PC-9 (cell line): ENCODE measurements around the gene WFDC12. TPM values are rescaled to one million over a fixed set of nuclear protein-coding genes. Genes with fewer than 3 reads are reported as not detected.

Experiments used
- BruUV-seq: library from RNA; stranded (reverse); fragments of 400-500 nt; replicated peaks from 2 replicates; lab custom pipeline; 2021; lab: Mats Ljungman, UMichigan
- CTCF ChIA-PET: fragments of 300-600 bp; sonication (Branson Sonifier 250); formaldehyde crosslinking; loops from one replicate; lab custom pipeline; 2022; ENCODE audit warnings: antibody characterized with exemption; lab: Charles Lee
- POLR2A ChIA-PET: fragments of 300-600 bp; sonication (Branson Sonifier 250); formaldehyde crosslinking; loops from one replicate; lab custom pipeline; 2022; ENCODE audit warnings: antibody characterized with exemption; ENCODE audit not compliant: unreplicated experiment; lab: Charles Lee
- DNase-seq, 2 experiments: peaks; one replicate each; pipeline versions ENCODE4 v3.0.0 to v3.0.0-alpha.2; 2015 to 2022; ENCODE audit warnings: mixed read lengths in 1 of 2
- H2AFZ ChIP-seq: fragments of 200-600 bp; sonication (generic); 2 replicates; pipeline ENCODE4 v1.8.1; 2017; ENCODE audit warnings: antibody characterized with exemption
- H3F3A ChIP-seq: fragments of 200-600 bp; sonication (generic); 2 replicates; pipeline ENCODE4 v1.8.1; 2017; ENCODE audit warnings: antibody characterized with exemption, mild to moderate bottlenecking, low read depth; ENCODE audit not compliant: insufficient read depth
- H3K27ac ChIP-seq: fragments of 200-600 bp; sonication (generic); 2 replicates; pipeline ENCODE4 v1.6.1; 2016; ENCODE audit warnings: mixed run types
- H3K27me3 ChIP-seq: fragments of 200-600 bp; sonication (generic); 2 replicates; pipeline ENCODE4 v1.6.1; 2016; ENCODE audit warnings: low read depth, mixed run types; ENCODE audit not compliant: insufficient read depth
- H3K36me3 ChIP-seq: fragments of 200-600 bp; sonication (generic); 2 replicates; pipeline ENCODE4 v1.6.1; 2016; ENCODE audit warnings: low read depth, mixed run types
- H3K4me1 ChIP-seq: fragments of 200-600 bp; sonication (generic); replicated peaks from 2 replicates; pipeline ENCODE4 v1.6.1; 2016; ENCODE audit warnings: mixed run types; ENCODE audit not compliant: insufficient read depth
- H3K4me2 ChIP-seq: fragments of 200-600 bp; sonication (generic); 2 replicates; pipeline ENCODE4 v1.6.1; 2017; ENCODE audit warnings: mixed run types
- H3K4me3 ChIP-seq: fragments of 200-600 bp; sonication (generic); 2 replicates; pipeline ENCODE4 v1.6.1; 2016; ENCODE audit warnings: mixed run types
- H3K79me2 ChIP-seq: fragments of 200-600 bp; sonication (generic); 2 replicates; pipeline ENCODE4 v1.6.1; 2017; ENCODE audit warnings: low read depth, mixed run types
- H3K9me2 ChIP-seq: fragments of 200-600 bp; sonication (generic); 2 replicates; pipeline ENCODE4 v1.8.1; 2017; ENCODE audit warnings: mild to moderate bottlenecking; ENCODE audit not compliant: insufficient read depth
- H3K9me3 ChIP-seq: fragments of 200-600 bp; sonication (generic); 2 replicates; pipeline ENCODE4 v1.8.1; 2016; ENCODE audit warnings: low read depth; ENCODE audit not compliant: insufficient read depth
- H4K20me1 ChIP-seq: fragments of 200-600 bp; sonication (generic); 2 replicates; pipeline ENCODE4 v1.8.1; 2017; ENCODE audit not compliant: insufficient read depth
- EZH2 ChIP-seq: fragments of 200-600 bp; sonication (generic); IDR thresholded peaks from 2 replicates; pipeline ENCODE4 v1.8.0; 2017; ENCODE audit warnings: antibody characterized with exemption, low read depth
- intact Hi-C: fragments of 100-400 bp; cut with micrococcal nuclease; formaldehyde crosslinking; loops from one replicate; pipeline ENCODE4 v1.10.0; 2022; ENCODE audit not compliant: unreplicated experiment
- total RNA-seq: library from RNA; stranded (reverse); gene quantifications from 2 replicates; pipeline ENCODE4 v1.2.3, GENCODE V29; 2021
- TF ChIP-seq, protein P1 (sequence below): fragments of 200-600 bp; sonication (generic); conservative IDR thresholded peaks from 2 replicates; pipeline ENCODE4 v1.6.1; 2017; ENCODE audit warnings: mixed run types, antibody characterized with exemption, mild to moderate bottlenecking, moderate library complexity

Gene WFDC12
- total RNA-seq, 1 experiment from 2014 or later = not detected

DNA sequence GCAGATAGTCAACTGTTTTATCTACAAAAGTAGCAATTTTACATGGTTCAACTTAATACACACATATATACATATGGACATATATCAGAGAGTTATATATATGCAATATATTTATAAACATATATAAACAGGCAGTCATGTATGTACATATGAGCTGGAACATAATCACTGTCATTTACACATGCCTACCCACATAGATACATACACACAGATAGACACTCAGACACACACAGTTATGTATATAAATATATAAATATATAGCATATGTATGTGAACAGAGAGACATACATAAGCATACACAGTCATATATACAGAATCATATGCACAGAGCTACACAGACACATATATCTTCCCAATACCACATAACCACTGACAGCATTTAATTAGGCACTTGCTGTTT lies 11.5 kb downstream of the WFDC12 start:
- no peak overlapping the region for H3K27ac ChIP-seq
- no peaks in the 10 kb centered on the region for H3K36me3 ChIP-seq

DNA sequence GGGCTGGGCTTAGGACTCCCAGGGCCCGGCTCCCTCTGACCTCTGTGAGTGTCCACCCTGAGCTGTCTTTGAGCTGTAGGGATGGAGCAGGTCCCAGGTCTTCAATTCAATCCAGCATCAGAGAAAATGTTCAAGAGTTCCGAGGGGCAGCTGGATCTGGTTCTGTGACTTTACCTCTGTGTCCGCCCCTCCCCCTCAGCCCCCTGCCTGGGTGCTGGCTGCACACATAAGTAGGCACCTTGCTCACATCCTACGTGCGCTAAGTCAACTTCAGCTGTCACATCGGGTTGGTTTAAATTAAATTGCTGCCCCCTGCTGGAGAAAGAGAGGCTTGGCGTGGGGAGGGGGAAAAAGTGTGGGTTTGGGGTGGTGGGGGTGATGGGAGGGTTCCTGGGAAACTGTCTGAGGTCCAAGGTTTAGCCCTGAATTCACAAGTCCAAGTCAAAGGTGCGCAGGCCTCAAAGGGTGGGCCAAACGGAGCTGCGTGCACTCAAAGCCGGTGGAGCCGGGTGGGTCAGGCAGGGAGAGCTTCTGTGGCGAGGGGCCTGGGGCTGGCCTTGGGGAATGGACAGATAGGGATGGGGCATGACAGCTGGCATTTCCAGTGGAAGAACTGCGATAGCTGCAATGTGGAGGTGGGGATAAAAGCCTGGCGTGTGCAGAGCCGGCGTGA lies 12.3 kb downstream of the WFDC12 start:
- no peaks in the 10 kb centered on the region for H3K36me3 ChIP-seq
- DNase-seq = no peak
- intact Hi-C loops = no loop called here

More for the DNA sequence above, 11.5 kb downstream of the WFDC12 start:
- Histone ChIP-seq H4K20me1 (no peaks in the 10 kb centered on the region), H3K79me2 (no peaks in the 10 kb centered on the region), H3F3A (no peaks in the 10 kb centered on the region), H3K4me1 (no peaks in the 10 kb centered on the region), H3K9me3 (no peaks in the 10 kb centered on the region), H3K4me3 (no peak overlapping the region), H3K4me2 (no peak overlapping the region), H2AFZ (no peak overlapping the region), H3K9me2 (no peaks in the 10 kb centered on the region), H3K27me3 (no peaks in the 10 kb centered on the region)
- ChIA-PET CTCF (interaction anchor here (0.6 kb wide), 2 partner anchors 59 to 358 kb away, joined by 3 to 17 read pairs; no protein-coding TSS in a partner anchor), POLR2A (interaction anchor here (0.5 kb wide), 1 partner anchor 21 kb away, joined by 4 read pairs; no protein-coding TSS in a partner anchor)
- TF ChIP-seq, protein P1, sequence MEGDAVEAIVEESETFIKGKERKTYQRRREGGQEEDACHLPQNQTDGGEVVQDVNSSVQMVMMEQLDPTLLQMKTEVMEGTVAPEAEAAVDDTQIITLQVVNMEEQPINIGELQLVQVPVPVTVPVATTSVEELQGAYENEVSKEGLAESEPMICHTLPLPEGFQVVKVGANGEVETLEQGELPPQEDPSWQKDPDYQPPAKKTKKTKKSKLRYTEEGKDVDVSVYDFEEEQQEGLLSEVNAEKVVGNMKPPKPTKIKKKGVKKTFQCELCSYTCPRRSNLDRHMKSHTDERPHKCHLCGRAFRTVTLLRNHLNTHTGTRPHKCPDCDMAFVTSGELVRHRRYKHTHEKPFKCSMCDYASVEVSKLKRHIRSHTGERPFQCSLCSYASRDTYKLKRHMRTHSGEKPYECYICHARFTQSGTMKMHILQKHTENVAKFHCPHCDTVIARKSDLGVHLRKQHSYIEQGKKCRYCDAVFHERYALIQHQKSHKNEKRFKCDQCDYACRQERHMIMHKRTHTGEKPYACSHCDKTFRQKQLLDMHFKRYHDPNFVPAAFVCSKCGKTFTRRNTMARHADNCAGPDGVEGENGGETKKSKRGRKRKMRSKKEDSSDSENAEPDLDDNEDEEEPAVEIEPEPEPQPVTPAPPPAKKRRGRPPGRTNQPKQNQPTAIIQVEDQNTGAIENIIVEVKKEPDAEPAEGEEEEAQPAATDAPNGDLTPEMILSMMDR = no peak
- TF ChIP-seq EZH2 = no peak
- no TSS peak for BruUV-seq
- DNase-seq = no peak
- intact Hi-C loops = no loop called here

DNA sequence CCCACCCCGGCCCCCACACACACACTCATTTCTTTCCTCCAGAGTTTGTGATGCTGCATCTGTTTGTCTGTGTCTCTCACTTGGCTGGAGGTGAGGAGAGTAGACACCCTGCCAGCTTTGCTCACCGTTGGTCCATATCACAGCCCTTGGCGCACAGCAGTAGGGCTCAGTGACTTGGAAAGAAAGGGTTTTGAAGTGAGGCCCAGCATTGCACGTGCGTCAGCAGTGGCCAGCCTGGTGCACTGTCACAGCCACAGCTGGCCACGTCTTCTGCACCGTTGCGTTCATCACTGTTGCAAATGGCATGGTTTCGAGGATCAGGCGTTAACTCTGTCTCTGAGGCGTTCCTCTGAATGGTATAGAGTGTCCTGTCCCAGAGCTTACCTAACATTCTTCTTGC lies 13.0 kb downstream of the WFDC12 start:
- Histone ChIP-seq H3K4me3 (no peak overlapping the region), H4K20me1 (no peaks in the 10 kb centered on the region), H3K9me3 (no peaks in the 10 kb centered on the region), H3K27me3 (no peaks in the 10 kb centered on the region), H3K27ac (no peak overlapping the region), H3K79me2 (no peaks in the 10 kb centered on the region), H3K4me2 (no peak overlapping the region), H3K36me3 (no peaks in the 10 kb centered on the region), H3F3A (no peaks in the 10 kb centered on the region), H3K4me1 (no peaks in the 10 kb centered on the region), H3K9me2 (no peaks in the 10 kb centered on the region), H2AFZ (no peak overlapping the region)
- no TSS peak for BruUV-seq
- CTCF ChIA-PET = interaction anchor here (0.6 to 1.2 kb wide), 6 partner anchors 16 to 87 kb away, joined by 3 to 7 read pairs (median 4); no protein-coding TSS in a partner anchor
- POLR2A ChIA-PET = interaction anchor here (0.7 kb wide), 1 partner anchor 67 kb away, joined by 5 read pairs; no protein-coding TSS in a partner anchor
- intact Hi-C loops = no loop called here
- TF ChIP-seq, protein P1 = no peak
- no peak for TF ChIP-seq EZH2
- DNase-seq = no peak

More for the DNA sequence above, 12.3 kb downstream of the WFDC12 start:
- H3K79me2 ChIP-seq = no peaks in the 10 kb centered on the region
- H3K9me2 ChIP-seq = no peaks in the 10 kb centered on the region
- H4K20me1 ChIP-seq = no peaks in the 10 kb centered on the region
- ChIA-PET CTCF (interaction anchor here (0.6 to 1.2 kb wide), 7 partner anchors 16 to 87 kb away, joined by 3 to 17 read pairs (median 4); no protein-coding TSS in a partner anchor), POLR2A (interaction anchor here (0.7 kb wide), 1 partner anchor 68 kb away, joined by 5 read pairs; no protein-coding TSS in a partner anchor)
- no peak overlapping the region for H3K4me2 ChIP-seq
- BruUV-seq = no TSS peak
- H3K27ac ChIP-seq = no peak overlapping the region
- no peak for TF ChIP-seq EZH2
- TF ChIP-seq, protein P1 = peak; percentile 77
- no peaks in the 10 kb centered on the region for H3K27me3 ChIP-seq
- H2AFZ ChIP-seq = no peak overlapping the region
- no peak overlapping the region for H3K4me3 ChIP-seq
- H3K4me1 ChIP-seq = no peaks in the 10 kb centered on the region
- no peaks in the 10 kb centered on the region for H3K9me3 ChIP-seq
- H3F3A ChIP-seq = no peaks in the 10 kb centered on the region
